Activated CD4-positive, alpha-beta T cell treated with anti-CD3 and anti-CD28 coated beads for 4 hours (primary cell): ENCODE results near the gene KDM2A.

Experiments used
- DNase-seq, 2 donors: peaks; one replicate each; pipeline ENCODE4 v3.0.0-alpha.2; 2020

Gene KDM2A

GRCh38 chr11:67306769-67307544 is 187.9 kb downstream of the KDM2A start:
- DNase-seq: no peak

- DNase-seq: no peak
Measured at GRCh38 chr11:67307545-67308001, 188.5 kb downstream of the KDM2A start.
